ENCODE measurements around the gene SCARF2.
A peak's percentile ranks its signal among the peaks of the same experiment; 100 is the strongest.
"Not testable (repeated sequence)": the region's sequence is repeated elsewhere in the genome, so short reads cannot be mapped to it uniquely, and the experiment has no call there.

Gene SCARF2, protein sequence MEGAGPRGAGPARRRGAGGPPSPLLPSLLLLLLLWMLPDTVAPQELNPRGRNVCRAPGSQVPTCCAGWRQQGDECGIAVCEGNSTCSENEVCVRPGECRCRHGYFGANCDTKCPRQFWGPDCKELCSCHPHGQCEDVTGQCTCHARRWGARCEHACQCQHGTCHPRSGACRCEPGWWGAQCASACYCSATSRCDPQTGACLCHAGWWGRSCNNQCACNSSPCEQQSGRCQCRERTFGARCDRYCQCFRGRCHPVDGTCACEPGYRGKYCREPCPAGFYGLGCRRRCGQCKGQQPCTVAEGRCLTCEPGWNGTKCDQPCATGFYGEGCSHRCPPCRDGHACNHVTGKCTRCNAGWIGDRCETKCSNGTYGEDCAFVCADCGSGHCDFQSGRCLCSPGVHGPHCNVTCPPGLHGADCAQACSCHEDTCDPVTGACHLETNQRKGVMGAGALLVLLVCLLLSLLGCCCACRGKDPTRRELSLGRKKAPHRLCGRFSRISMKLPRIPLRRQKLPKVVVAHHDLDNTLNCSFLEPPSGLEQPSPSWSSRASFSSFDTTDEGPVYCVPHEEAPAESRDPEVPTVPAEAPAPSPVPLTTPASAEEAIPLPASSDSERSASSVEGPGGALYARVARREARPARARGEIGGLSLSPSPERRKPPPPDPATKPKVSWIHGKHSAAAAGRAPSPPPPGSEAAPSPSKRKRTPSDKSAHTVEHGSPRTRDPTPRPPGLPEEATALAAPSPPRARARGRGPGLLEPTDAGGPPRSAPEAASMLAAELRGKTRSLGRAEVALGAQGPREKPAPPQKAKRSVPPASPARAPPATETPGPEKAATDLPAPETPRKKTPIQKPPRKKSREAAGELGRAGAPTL

GRCh38 chr22:20437613-20438426 is at the start of gene SCARF2:
Gene SCARF2, minus strand, starts transcription at chr22:20437825. Its CDS starts 71 bp downstream, at chr22:20437754.
- H3K27ac Mint-ChIP-seq: peak within 1 kb of the TSS; percentile 82
- H3K9me3 Mint-ChIP-seq: no peaks in the 10 kb centered on the region
- no peak for DNase-seq
- H3K36me3 Mint-ChIP-seq: peaks cover 5 to 12% of the 10 kb centered on the region in 2 donors
- peak within 1 kb of the TSS; percentile 75 to 83 for H3K4me3 Mint-ChIP-seq
- H3K4me1 Mint-ChIP-seq: peaks cover 10 to 13% of the 10 kb centered on the region in 2 donors
- ATAC-seq (replicated peaks): peak; percentile 7 to 12
- peaks cover 47 to 48% of the 10 kb centered on the region in 2 donors for H3K27me3 Mint-ChIP-seq

GRCh38 chr22:20486229-20486628 is 48.6 kb upstream of the SCARF2 start:
- ATAC-seq (replicated peaks) (no peak), DNase-seq (no peak)
- no peak overlapping the region for H3K27ac Mint-ChIP-seq
- H3K4me1 Mint-ChIP-seq: peaks cover 17 to 42% of the 10 kb centered on the region in 2 donors
- H3K27me3 Mint-ChIP-seq: no peaks in the 10 kb centered on the region
- H3K36me3 Mint-ChIP-seq: peaks cover 23 to 46% of the 10 kb centered on the region in 2 donors
- no peak overlapping the region for H3K4me3 Mint-ChIP-seq
- H3K9me3 Mint-ChIP-seq: no peaks in the 10 kb centered on the region

DNA sequence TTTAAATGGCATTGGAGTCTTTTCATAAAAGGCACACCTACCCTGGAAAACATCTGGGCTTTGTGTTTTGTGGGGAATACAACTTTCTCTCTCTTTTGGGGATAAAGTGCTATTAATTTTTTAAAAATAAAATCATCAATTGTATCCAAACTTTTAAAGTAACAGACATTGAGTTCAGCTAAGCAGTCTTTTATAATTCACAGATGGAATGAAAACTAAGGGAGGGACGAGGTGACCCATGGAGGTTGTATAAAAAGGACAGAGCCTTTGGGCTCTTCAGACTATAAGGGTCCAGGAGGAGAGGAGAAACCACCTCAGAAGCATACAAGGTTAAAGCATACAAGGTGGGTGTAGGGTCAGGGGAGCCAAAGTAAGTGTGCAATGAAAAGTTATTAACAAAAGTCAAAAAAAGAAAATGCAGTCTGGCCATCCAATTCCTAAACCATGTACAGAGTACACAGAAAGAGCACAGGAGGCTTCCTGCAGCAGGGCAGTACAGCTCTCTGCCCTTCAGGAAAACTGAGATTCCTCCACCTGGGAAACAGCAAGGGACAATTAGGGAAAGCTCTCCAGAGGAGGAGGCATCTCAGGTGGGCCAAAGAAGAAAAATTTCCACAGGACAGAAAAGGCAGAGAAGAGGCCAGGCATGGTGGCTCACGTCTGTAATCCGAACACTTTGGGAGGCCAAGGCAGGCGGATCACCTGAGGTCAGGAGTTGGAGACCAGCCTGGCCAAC is 47.5 kb upstream of the SCARF2 start:
- Mint-ChIP-seq H3K4me3 (no peak overlapping the region), H3K9me3 (no peaks in the 10 kb centered on the region), H3K27ac (no peak overlapping the region), H3K27me3 (no peaks in the 10 kb centered on the region), H3K4me1 (peaks cover 10 to 31% of the 10 kb centered on the region in 2 donors), H3K36me3 (peaks cover 23 to 46% of the 10 kb centered on the region in 2 donors)
- no peak for ATAC-seq (replicated peaks)
- no peak for DNase-seq

- ATAC-seq (replicated peaks) (no peak), DNase-seq (no peak)
- Mint-ChIP-seq H3K4me3 (no peak overlapping the region), H3K9me3 (no peaks in the 10 kb centered on the region), H3K27ac (no peak overlapping the region), H3K27me3 (no peaks in the 10 kb centered on the region), H3K36me3 (peaks cover 22 to 43% of the 10 kb centered on the region in 2 donors), H3K4me1 (peaks cover 4 to 20% of the 10 kb centered on the region in 2 donors)
These were observed 46.1 kb upstream of the SCARF2 start for GRCh38 chr22:20483771-20484170.

GRCh38 chr22:20483143-20483506 is 45.5 kb upstream of the SCARF2 start:
- ATAC-seq (replicated peaks); H3K4me3 Mint-ChIP-seq; H3K27me3 Mint-ChIP-seq; H3K9me3 Mint-ChIP-seq; DNase-seq: not testable (repeated sequence)
- peaks cover 4 to 13% of the 10 kb centered on the region in 2 donors for H3K4me1 Mint-ChIP-seq
- peak overlapping the region; percentile 5 for H3K27ac Mint-ChIP-seq
- peaks cover 22 to 37% of the 10 kb centered on the region in 2 donors for H3K36me3 Mint-ChIP-seq

DNA sequence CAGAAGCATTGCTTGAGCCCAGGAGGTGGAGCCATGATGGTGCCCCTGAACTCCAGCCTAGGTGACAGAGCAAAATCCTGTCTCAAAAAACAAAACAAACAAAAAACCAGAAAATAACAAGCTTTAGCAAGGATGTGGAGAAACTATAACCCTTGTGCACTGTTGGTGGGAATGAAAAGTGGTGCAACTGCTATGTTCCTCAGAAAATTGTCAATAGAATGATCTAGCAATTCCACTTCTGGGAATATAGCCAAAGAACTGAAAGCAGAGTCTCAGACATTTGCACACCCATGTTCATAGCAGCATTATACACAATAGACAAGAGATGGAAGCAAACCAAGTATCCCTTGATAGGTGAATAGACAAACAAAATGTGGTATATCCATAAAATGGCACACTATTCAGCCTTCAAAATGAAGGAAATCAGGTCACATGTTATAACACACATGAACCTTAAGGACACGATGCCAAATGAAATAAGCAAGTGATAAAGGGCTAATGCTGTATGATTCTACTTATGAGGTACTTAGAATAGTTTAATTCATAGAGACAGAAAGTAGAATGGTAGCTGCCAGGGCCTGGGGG is 42.1 kb upstream of the SCARF2 start:
- H3K4me3 Mint-ChIP-seq: no peak overlapping the region
- no peak for ATAC-seq (replicated peaks)
- no peaks in the 10 kb centered on the region for H3K4me1 Mint-ChIP-seq
- H3K27me3 Mint-ChIP-seq: no peaks in the 10 kb centered on the region
- DNase-seq: no peak
- no peaks in the 10 kb centered on the region for H3K9me3 Mint-ChIP-seq
- peaks cover 12 to 19% of the 10 kb centered on the region in 2 donors for H3K36me3 Mint-ChIP-seq
- no peak overlapping the region for H3K27ac Mint-ChIP-seq

- not testable (repeated sequence) for H3K9me3 Mint-ChIP-seq; H3K27me3 Mint-ChIP-seq; H3K4me1 Mint-ChIP-seq; DNase-seq; H3K27ac Mint-ChIP-seq; H3K4me3 Mint-ChIP-seq; ATAC-seq (replicated peaks)
- peaks cover 6 to 13% of the 10 kb centered on the region in 2 donors for H3K36me3 Mint-ChIP-seq
These were observed 40.4 kb upstream of the SCARF2 start for GRCh38 chr22:20478059-20478458.

GRCh38 chr22:20475569-20475968 is 37.9 kb upstream of the SCARF2 start:
- not testable (repeated sequence) for H3K4me3 Mint-ChIP-seq

GRCh38 chr22:20475115-20475436 is 37.5 kb upstream of the SCARF2 start:
- no peak overlapping the region for H3K27ac Mint-ChIP-seq
- H3K4me3 Mint-ChIP-seq: no peak overlapping the region
- peaks cover 14 to 25% of the 10 kb centered on the region in 2 donors for H3K36me3 Mint-ChIP-seq
- ATAC-seq (replicated peaks) (no peak), DNase-seq (no peak)
- no peaks in the 10 kb centered on the region for H3K9me3 Mint-ChIP-seq
- no peaks in the 10 kb centered on the region for H3K27me3 Mint-ChIP-seq
- peaks cover 6 to 16% of the 10 kb centered on the region in 2 donors for H3K4me1 Mint-ChIP-seq

More at GRCh38 chr22:20475569-20475968, 37.9 kb upstream of the SCARF2 start:
- H3K9me3 Mint-ChIP-seq; H3K27ac Mint-ChIP-seq; ATAC-seq (replicated peaks); DNase-seq; H3K27me3 Mint-ChIP-seq: not testable (repeated sequence)
- Mint-ChIP-seq H3K4me1 (peaks cover 6 to 16% of the 10 kb centered on the region in 2 donors), H3K36me3 (peaks cover 12 to 22% of the 10 kb centered on the region in 2 donors)

DNA sequence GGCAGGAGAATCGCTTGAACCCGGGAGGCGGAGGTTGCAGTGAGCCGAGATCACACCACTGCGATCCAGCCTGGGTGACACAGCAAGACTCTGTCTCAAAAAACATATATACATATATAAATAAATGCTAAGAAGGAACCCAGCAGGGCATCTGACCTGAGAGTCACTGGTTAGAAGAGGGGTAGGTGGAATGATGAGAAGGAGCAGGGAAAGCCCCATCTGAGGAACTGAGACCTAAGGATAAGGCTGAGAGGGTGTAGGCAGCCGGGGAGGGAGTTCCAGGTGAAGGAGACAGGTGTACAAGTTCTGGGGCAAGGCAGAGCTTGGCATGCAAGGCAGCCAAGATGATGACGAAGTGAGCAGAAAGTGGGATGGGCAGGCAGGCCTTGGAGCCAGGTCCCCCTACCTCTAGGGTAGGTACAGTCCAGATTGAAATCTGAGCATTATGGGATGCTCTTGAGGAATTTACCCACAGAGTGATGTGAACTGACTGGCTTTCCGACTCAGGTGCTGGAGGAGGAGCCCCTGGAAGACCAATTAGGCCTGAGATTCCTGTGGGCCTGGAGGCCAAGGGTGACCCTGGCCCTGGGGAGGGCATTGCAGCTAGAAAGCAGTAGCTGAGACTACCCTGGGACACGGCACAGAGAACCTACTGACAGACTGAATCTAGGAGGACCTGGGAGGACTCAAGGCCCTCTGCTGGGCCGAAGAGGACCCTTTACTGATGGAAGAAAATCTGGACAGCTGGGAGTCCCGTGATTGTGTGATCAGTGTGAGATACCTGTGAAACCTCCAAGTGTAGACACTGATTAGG is 35.2 kb upstream of the SCARF2 start:
- Mint-ChIP-seq H3K4me1 (peaks cover 13 to 23% of the 10 kb centered on the region in 2 donors), H3K36me3 (peaks cover 17 to 35% of the 10 kb centered on the region in 2 donors), H3K27me3 (no peaks in the 10 kb centered on the region), H3K9me3 (no peaks in the 10 kb centered on the region), H3K27ac (no peak overlapping the region), H3K4me3 (no peak overlapping the region)
- ATAC-seq (replicated peaks): peak; percentile 62 to 72
- no peak for DNase-seq

GRCh38 chr22:20471126-20471833 is 33.7 kb upstream of the SCARF2 start:
- no peak for ATAC-seq (replicated peaks)
- Mint-ChIP-seq H3K4me3 (no peak overlapping the region), H3K9me3 (no peaks in the 10 kb centered on the region), H3K27ac (no peak overlapping the region), H3K27me3 (no peaks in the 10 kb centered on the region), H3K4me1 (peaks cover 13 to 23% of the 10 kb centered on the region in 2 donors), H3K36me3 (peaks cover 17 to 38% of the 10 kb centered on the region in 2 donors)
- DNase-seq: no peak

GRCh38 chr22:20470525-20470924 is 32.9 kb upstream of the SCARF2 start:
- not testable (repeated sequence) for ATAC-seq (replicated peaks); H3K27me3 Mint-ChIP-seq; H3K27ac Mint-ChIP-seq; DNase-seq; H3K4me3 Mint-ChIP-seq; H3K9me3 Mint-ChIP-seq
- Mint-ChIP-seq H3K4me1 (peaks cover 13 to 26% of the 10 kb centered on the region in 2 donors), H3K36me3 (peaks cover 17 to 38% of the 10 kb centered on the region in 2 donors)

Data from stimulated activated naive B cell treated with anti-CD40 and anti-IgM and Interleukin-4, amounts not matched to agents 10 μg/mL and 1 μg/mL and 100 μg/mL, for 72 hours (primary cell).